Mononuclear cell (primary cell): ENCODE data around the gene THAP5. TPM values are rescaled to one million over a fixed set of nuclear protein-coding genes. Genes with fewer than 3 reads are reported as not detected.

Source experiments
- H3K27me3 ChIP-seq: 2 replicates; pipeline ENCODE4 v1.6.0; 2011; ENCODE audit warnings: low read length, control low read depth; ENCODE audit not compliant: insufficient read depth
- H3K4me1 ChIP-seq: 2 replicates; pipeline ENCODE4 v1.5.1; 2011; ENCODE audit warnings: mild to moderate bottlenecking, low read length, control low read depth; ENCODE audit not compliant: insufficient read depth
- H3K4me3 ChIP-seq: 2 replicates; pipeline ENCODE4 v1.5.1; 2011; ENCODE audit warnings: mild to moderate bottlenecking, low read length, moderate library complexity
- H3K9me3 ChIP-seq: 2 replicates; pipeline ENCODE4 v1.5.1; 2011; ENCODE audit warnings: low read depth, mild to moderate bottlenecking, control low read depth, low read length
- total RNA-seq: library from RNA; depleted of rRNA; stranded (reverse); fragments of >200 nt; gene quantifications from one replicate; pipeline ENCODE4 v1.2.3, GENCODE V29; 2012

Gene THAP5, protein sequence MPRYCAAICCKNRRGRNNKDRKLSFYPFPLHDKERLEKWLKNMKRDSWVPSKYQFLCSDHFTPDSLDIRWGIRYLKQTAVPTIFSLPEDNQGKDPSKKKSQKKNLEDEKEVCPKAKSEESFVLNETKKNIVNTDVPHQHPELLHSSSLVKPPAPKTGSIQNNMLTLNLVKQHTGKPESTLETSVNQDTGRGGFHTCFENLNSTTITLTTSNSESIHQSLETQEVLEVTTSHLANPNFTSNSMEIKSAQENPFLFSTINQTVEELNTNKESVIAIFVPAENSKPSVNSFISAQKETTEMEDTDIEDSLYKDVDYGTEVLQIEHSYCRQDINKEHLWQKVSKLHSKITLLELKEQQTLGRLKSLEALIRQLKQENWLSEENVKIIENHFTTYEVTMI
- total RNA-seq: 19.8 TPM

DNA sequence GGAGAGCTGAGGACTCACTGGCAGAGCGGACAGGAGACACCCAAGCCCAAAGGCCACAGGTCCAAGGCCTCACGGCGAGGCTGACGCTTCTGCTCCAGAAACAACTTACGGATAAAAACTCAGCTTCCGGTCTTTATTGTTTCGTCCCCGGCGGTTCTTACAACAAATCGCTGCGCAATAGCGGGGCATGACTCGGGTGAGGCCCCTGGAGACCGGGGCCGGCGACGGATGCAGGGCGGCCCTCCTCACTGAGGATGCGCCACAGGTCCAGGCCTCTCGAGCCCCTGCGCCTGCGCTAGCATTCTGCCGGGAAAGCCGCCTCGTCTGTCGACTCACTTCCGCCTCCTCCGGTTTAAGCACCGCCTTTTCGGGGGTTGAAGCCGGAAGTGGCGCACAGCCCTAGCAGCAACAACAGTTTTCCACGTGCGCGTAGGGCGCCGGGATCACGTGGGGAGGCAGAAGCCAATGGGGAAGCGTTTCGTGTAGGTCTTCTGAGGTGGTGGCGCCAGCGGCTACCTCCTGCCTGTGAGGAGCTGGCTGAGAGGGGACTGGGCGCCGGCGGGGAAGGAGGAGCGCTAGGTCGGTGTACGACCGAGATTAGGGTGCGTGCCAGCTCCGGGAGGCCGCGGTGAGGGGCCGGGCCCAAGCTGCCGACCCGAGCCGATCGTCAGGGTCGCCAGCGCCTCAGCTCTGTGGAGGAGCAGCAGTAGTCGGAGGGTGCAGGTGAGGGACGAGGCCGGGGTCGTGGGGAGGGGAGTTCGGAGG is at the start of gene THAP5, which contains the start of gene DNAJB9:
THAP5 (minus strand) TSS at position 326 of the 765 bp plus-strand sequence; CDS start at position 189, 137 bp downstream.
DNAJB9 (plus strand) TSS at position 494 of the 765 bp plus-strand sequence. CDS start 1,853 bp downstream, outside the sequence.
- H3K27me3 ChIP-seq: no peaks in the 10 kb centered on the region
- no peaks in the 10 kb centered on the region for H3K9me3 ChIP-seq
- peak within 1 kb of the TSS; percentile 75 for H3K4me3 ChIP-seq
- H3K4me1 ChIP-seq: peaks cover 16% of the 10 kb centered on the region

DNA sequence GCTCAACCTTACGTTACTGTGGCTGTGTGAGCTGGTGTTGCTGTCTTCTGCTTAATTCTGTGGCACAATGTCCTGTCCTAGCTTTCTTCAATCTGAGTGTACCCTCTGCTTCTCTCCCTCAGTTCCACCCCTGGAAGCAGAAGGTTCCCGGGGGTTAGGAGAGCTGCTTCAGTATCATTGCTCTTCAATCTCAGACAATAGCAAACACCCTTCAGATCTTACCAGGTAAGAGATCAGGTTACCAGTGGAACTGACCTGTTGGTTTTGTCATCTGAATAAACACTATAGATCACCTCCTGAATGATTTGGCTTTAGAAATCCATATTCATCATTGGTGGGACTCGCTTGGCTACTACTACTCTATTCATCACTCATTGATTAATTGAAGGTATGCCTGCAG is 48.5 kb upstream of the THAP5 start:
- Histone ChIP-seq H3K4me3 (no peak overlapping the region), H3K4me1 (no peaks in the 10 kb centered on the region), H3K9me3 (no peaks in the 10 kb centered on the region), H3K27me3 (no peaks in the 10 kb centered on the region)

DNA sequence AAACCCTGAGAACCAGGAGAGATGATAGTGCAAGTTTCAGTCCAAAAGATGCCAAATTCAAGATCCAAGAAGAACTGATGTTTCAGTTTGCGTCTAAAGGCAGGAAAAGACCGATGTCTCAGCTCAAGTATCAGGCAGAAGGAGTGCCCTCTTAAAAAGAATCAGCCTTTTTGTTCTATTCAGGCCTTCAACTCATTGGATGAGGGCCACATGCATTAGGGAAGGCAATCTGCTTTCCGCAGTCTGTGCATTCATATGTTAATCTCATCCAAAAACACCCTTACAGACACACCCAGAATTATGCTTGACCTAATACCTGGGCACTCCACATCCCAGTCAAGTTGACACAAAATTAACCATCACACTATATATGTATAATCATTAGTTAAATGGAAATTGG is 45.4 kb upstream of the THAP5 start:
- Histone ChIP-seq H3K9me3 (no peaks in the 10 kb centered on the region), H3K4me1 (no peaks in the 10 kb centered on the region), H3K27me3 (no peaks in the 10 kb centered on the region), H3K4me3 (no peak overlapping the region)

GRCh38 chr7:108613949-108614381 is 44.5 kb upstream of the THAP5 start:
- Histone ChIP-seq H3K4me1 (no peaks in the 10 kb centered on the region), H3K4me3 (no peak overlapping the region), H3K27me3 (no peaks in the 10 kb centered on the region), H3K9me3 (no peaks in the 10 kb centered on the region)

GRCh38 chr7:108613147-108613948 is 43.8 kb upstream of the THAP5 start:
- H3K4me1 ChIP-seq: no peaks in the 10 kb centered on the region
- no peak overlapping the region for H3K4me3 ChIP-seq
- H3K27me3 ChIP-seq: no peaks in the 10 kb centered on the region
- no peaks in the 10 kb centered on the region for H3K9me3 ChIP-seq

- no peaks in the 10 kb centered on the region for H3K27me3 ChIP-seq
- no peaks in the 10 kb centered on the region for H3K4me1 ChIP-seq
- no peak overlapping the region for H3K4me3 ChIP-seq
- no peaks in the 10 kb centered on the region for H3K9me3 ChIP-seq
Observed at GRCh38 chr7:108611268-108611667, 41.8 kb upstream of the THAP5 start.

- no peak overlapping the region for H3K4me3 ChIP-seq
- H3K4me1 ChIP-seq: no peaks in the 10 kb centered on the region
- no peaks in the 10 kb centered on the region for H3K27me3 ChIP-seq
- no peaks in the 10 kb centered on the region for H3K9me3 ChIP-seq
Observed at GRCh38 chr7:108609643-108610042, 40.1 kb upstream of the THAP5 start.

- Histone ChIP-seq H3K9me3 (no peaks in the 10 kb centered on the region), H3K4me3 (no peak overlapping the region), H3K4me1 (no peaks in the 10 kb centered on the region), H3K27me3 (no peaks in the 10 kb centered on the region)
Observed at GRCh38 chr7:108605559-108606201, 36.2 kb upstream of the THAP5 start.

GRCh38 chr7:108604307-108605077 is 35.0 kb upstream of the THAP5 start:
- Histone ChIP-seq H3K27me3 (no peaks in the 10 kb centered on the region), H3K9me3 (no peaks in the 10 kb centered on the region), H3K4me3 (no peak overlapping the region), H3K4me1 (no peaks in the 10 kb centered on the region)

- H3K27me3 ChIP-seq: peaks cover 3% of the 10 kb centered on the region
- H3K4me3 ChIP-seq: no peak overlapping the region
- H3K4me1 ChIP-seq: no peaks in the 10 kb centered on the region
- no peaks in the 10 kb centered on the region for H3K9me3 ChIP-seq
Observed at GRCh38 chr7:108603656-108604306, 34.3 kb upstream of the THAP5 start.

- no peak overlapping the region for H3K4me3 ChIP-seq
- no peaks in the 10 kb centered on the region for H3K9me3 ChIP-seq
- H3K27me3 ChIP-seq: peaks cover 3% of the 10 kb centered on the region
- H3K4me1 ChIP-seq: no peaks in the 10 kb centered on the region
Observed at GRCh38 chr7:108600399-108600798, 30.9 kb upstream of the THAP5 start.

- Histone ChIP-seq H3K9me3 (no peaks in the 10 kb centered on the region), H3K4me3 (no peak overlapping the region), H3K4me1 (no peaks in the 10 kb centered on the region), H3K27me3 (peaks cover 3% of the 10 kb centered on the region)
Observed at GRCh38 chr7:108598914-108599580, 29.5 kb upstream of the THAP5 start.

DNA sequence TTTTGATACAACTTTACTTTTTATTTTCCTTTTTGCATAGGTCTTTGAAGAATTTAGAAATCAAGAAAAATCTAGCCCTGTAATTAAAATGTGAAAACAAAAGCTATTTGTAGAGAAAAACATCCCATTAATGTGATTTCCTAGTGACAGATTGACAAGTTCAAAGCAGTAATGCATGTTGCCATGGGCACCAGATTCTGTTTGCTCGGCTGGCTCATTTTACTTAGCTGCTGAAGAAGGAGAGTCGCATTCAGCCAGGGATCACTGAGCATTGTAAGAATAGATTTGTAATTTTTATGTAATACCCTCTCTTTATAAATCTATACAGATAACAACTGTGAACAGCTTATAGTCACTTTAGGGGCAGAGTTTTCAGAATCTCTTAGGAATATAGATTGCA is 28.6 kb upstream of the THAP5 start:
- Histone ChIP-seq H3K9me3 (no peaks in the 10 kb centered on the region), H3K4me3 (no peak overlapping the region), H3K4me1 (no peaks in the 10 kb centered on the region), H3K27me3 (peaks cover 3% of the 10 kb centered on the region)
